Type B pancreatic cell (in vitro differentiated cells): ENCODE results near the gene NOSTRIN. TPM values are rescaled to one million over a fixed set of nuclear protein-coding genes. Genes with fewer than 3 reads are reported as not detected.

Source experiments
- DNase-seq: peaks from one replicate; pipeline ENCODE4 v3.0.0; 2021; ENCODE audit warnings: mixed read lengths; ENCODE audit not compliant: unreplicated experiment; ENCODE audit errors: extremely low spot score
- H3K27ac Mint-ChIP-seq: 2 replicates; pipeline ENCODE4 v1.8.0; 2021; ENCODE audit warnings: mild to moderate bottlenecking, mixed read lengths
- H3K27me3 Mint-ChIP-seq: 2 replicates; pipeline ENCODE4 v1.8.0; 2021; ENCODE audit warnings: mixed read lengths
- H3K36me3 Mint-ChIP-seq: 2 replicates; pipeline ENCODE4 v1.8.0; 2021; ENCODE audit warnings: mixed read lengths
- H3K4me1 Mint-ChIP-seq: one replicate; pipeline ENCODE4 v1.8.0; 2021; ENCODE audit warnings: mixed read lengths; ENCODE audit not compliant: unreplicated experiment
- H3K4me3 Mint-ChIP-seq: 2 replicates; pipeline ENCODE4 v1.8.0; 2021; ENCODE audit warnings: mild to moderate bottlenecking, mixed read lengths
- H3K9me3 Mint-ChIP-seq: 2 replicates; pipeline ENCODE4 v1.8.0; 2021; ENCODE audit warnings: mixed read lengths
- CTCF ChIP-seq: fragments of 200-600 bp; sonication (generic); conservative IDR thresholded peaks from 2 replicates; pipeline ENCODE4 v1.5.0; 2021; ENCODE audit warnings: antibody characterized with exemption, mild to moderate bottlenecking
- total RNA-seq: library from RNA; stranded (reverse); gene quantifications from 2 replicates; pipeline ENCODE4 v1.2.1, GENCODE V29; 2021; ENCODE audit warnings: low replicate concordance

Gene NOSTRIN
- total RNA-seq, 1 donor from 2014 or later: 2.5 TPM

- Mint-ChIP-seq H3K27me3 (no peaks in the 10 kb centered on the region), H3K4me3 (no peak overlapping the region), H3K4me1 (no peaks in the 10 kb centered on the region), H3K9me3 (no peaks in the 10 kb centered on the region), H3K27ac (no peak overlapping the region), H3K36me3 (no peaks in the 10 kb centered on the region)
- no peak for TF ChIP-seq CTCF
- no peak for DNase-seq
These were observed 40.8 kb downstream of the NOSTRIN start for GRCh38 chr2:168843253-168843652.

- Mint-ChIP-seq H3K4me3 (no peak overlapping the region), H3K27ac (no peak overlapping the region), H3K4me1 (no peaks in the 10 kb centered on the region), H3K36me3 (peaks cover 5% of the 10 kb centered on the region), H3K9me3 (no peaks in the 10 kb centered on the region), H3K27me3 (no peaks in the 10 kb centered on the region)
- DNase-seq: no peak
- TF ChIP-seq CTCF: no peak
These were observed 45.8 kb downstream of the NOSTRIN start for GRCh38 chr2:168848225-168848624.

- Mint-ChIP-seq H3K9me3 (no peaks in the 10 kb centered on the region), H3K4me3 (no peak overlapping the region), H3K36me3 (peaks cover 14% of the 10 kb centered on the region), H3K27ac (no peak overlapping the region), H3K27me3 (no peaks in the 10 kb centered on the region), H3K4me1 (no peaks in the 10 kb centered on the region)
- TF ChIP-seq CTCF: no peak
- DNase-seq: no peak
These were observed 47.2 kb downstream of the NOSTRIN start for GRCh38 chr2:168849610-168850009.

- no peak overlapping the region for H3K4me3 Mint-ChIP-seq
These were observed 48.4 kb downstream of the NOSTRIN start for GRCh38 chr2:168850846-168851245.

GRCh38 chr2:168851674-168852320 lies 49.4 kb downstream of the NOSTRIN start:
- peaks cover 21% of the 10 kb centered on the region for H3K36me3 Mint-ChIP-seq
- H3K9me3 Mint-ChIP-seq: no peaks in the 10 kb centered on the region
- H3K4me1 Mint-ChIP-seq: peaks cover 5% of the 10 kb centered on the region
- no peak overlapping the region for H3K27ac Mint-ChIP-seq
- H3K27me3 Mint-ChIP-seq: no peaks in the 10 kb centered on the region
- no peak for DNase-seq
- H3K4me3 Mint-ChIP-seq: no peak overlapping the region
- no peak for TF ChIP-seq CTCF

More at GRCh38 chr2:168850846-168851245, 48.4 kb downstream of the NOSTRIN start:
- H3K36me3 Mint-ChIP-seq: peaks cover 17% of the 10 kb centered on the region
- no peaks in the 10 kb centered on the region for H3K9me3 Mint-ChIP-seq
- TF ChIP-seq CTCF: no peak
- H3K27ac Mint-ChIP-seq: no peak overlapping the region
- no peak for DNase-seq
- no peaks in the 10 kb centered on the region for H3K4me1 Mint-ChIP-seq
- H3K27me3 Mint-ChIP-seq: no peaks in the 10 kb centered on the region
